Hepatocyte (in vitro differentiated cells): ENCODE results near the gene TGFB1. TPM values are rescaled to one million over a fixed set of nuclear protein-coding genes. Genes with fewer than 3 reads are reported as not detected.
A peak's percentile ranks its signal among the peaks of the same experiment; 100 is the strongest.

Experiments
- DNase-seq: peaks from one replicate; pipeline ENCODE4 v3.0.0-alpha.2; 2016; ENCODE audit warnings: low spot score
- H2AFZ ChIP-seq: fragments of 200-600 bp; sonication (generic); 2 replicates; pipeline ENCODE4 v1.6.0; 2016; ENCODE audit warnings: antibody characterized with exemption, mild to moderate bottlenecking
- H3K27ac ChIP-seq: fragments of 200-600 bp; sonication (generic); 2 replicates; pipeline ENCODE4 v1.5.1; 2016; ENCODE audit warnings: mild to moderate bottlenecking
- H3K27me3 ChIP-seq: fragments of 200-600 bp; sonication (generic); 2 replicates; pipeline ENCODE4 v1.6.1; 2016
- H3K36me3 ChIP-seq: fragments of 200-600 bp; sonication (generic); replicated peaks from 2 replicates; pipeline ENCODE4 v1.5.1; 2016; ENCODE audit warnings: low read depth; ENCODE audit not compliant: insufficient read depth
- H3K4me1 ChIP-seq: fragments of 200-600 bp; sonication (generic); 2 replicates; pipeline ENCODE4 v1.5.1; 2016; ENCODE audit warnings: mild to moderate bottlenecking, moderate library complexity; ENCODE audit not compliant: insufficient read depth
- H3K4me2 ChIP-seq: fragments of 200-600 bp; sonication (generic); 2 replicates; pipeline ENCODE4 v1.6.0; 2016
- H3K4me3 ChIP-seq: fragments of 200-600 bp; sonication (generic); 2 replicates; pipeline ENCODE4 v1.5.1; 2016; ENCODE audit warnings: mild to moderate bottlenecking
- H3K79me2 ChIP-seq: fragments of 200-600 bp; sonication (generic); 2 replicates; pipeline ENCODE4 v1.6.0; 2017; ENCODE audit warnings: mild to moderate bottlenecking
- H3K9me2 ChIP-seq: fragments of 200-600 bp; sonication (generic); replicated peaks from 2 replicates; pipeline ENCODE4 v1.6.0; 2017; ENCODE audit warnings: mild to moderate bottlenecking; ENCODE audit not compliant: insufficient read depth
- H3K9me3 ChIP-seq: fragments of 200-600 bp; sonication (generic); 2 replicates; pipeline ENCODE4 v1.5.1; 2016; ENCODE audit warnings: low read depth, mild to moderate bottlenecking
- H4K20me1 ChIP-seq: fragments of 200-600 bp; sonication (generic); 2 replicates; pipeline ENCODE4 v1.6.0; 2016; ENCODE audit warnings: mild to moderate bottlenecking; ENCODE audit not compliant: insufficient read depth, poor library complexity, severe bottlenecking
- CTCF ChIP-seq: fragments of 200-600 bp; sonication (generic); IDR thresholded peaks from 2 replicates; pipeline ENCODE4 v1.5.1; 2016; ENCODE audit warnings: antibody characterized with exemption, mild to moderate bottlenecking; ENCODE audit not compliant: poor library complexity
- EZH2 ChIP-seq: fragments of 200-600 bp; sonication (generic); IDR thresholded peaks from 2 replicates; pipeline ENCODE4 v1.6.1; 2016; ENCODE audit warnings: antibody characterized with exemption, mild to moderate bottlenecking, borderline replicate concordance
- EZH2phosphoT487 ChIP-seq: fragments of 200-600 bp; sonication (generic); IDR thresholded peaks from one replicate; pipeline ENCODE4 v1.6.1; 2018; ENCODE audit warnings: antibody characterized with exemption, mild to moderate bottlenecking, low read depth, moderate library complexity; ENCODE audit not compliant: unreplicated experiment, severe bottlenecking
- WGBS: methylation state at CpG from one replicate; pipeline ENCODE4 v1.1.6; 2016; ENCODE audit warnings: low lambda C conversion rate; ENCODE audit errors: missing lambda C conversion rate; 5-methylcytosine and 5-hydroxymethylcytosine counted together
- polyA plus RNA-seq: library from polyadenylated mRNA; unstranded; fragments of >200 nt; fragmentation: Nextera tagmentation; extraction: Ambion mirVana; gene quantifications from 2 replicates; pipeline ENCODE4 v1.2.1, GENCODE V29; 2016
- total RNA-seq: library from RNA; depleted of rRNA; stranded (reverse); fragments of >200 nt; gene quantifications from 2 replicates; pipeline ENCODE4 v1.2.3, GENCODE V29; 2014

The TGFB1 gene
- 15.7 and 17.1 TPM in 2 replicates for total RNA-seq
- 122 and 152 TPM in 2 replicates for polyA plus RNA-seq

GRCh38 chr19:41353466-41354342, at the start of gene TGFB1:
TGFB1 (minus strand) TSS chr19:41353922; CDS start chr19:41353044, 878 bp downstream.
- WGBS, result 2% methylated on average over 25 of the region's 78 CpGs
- Histone ChIP-seq H3K9me2 (no peaks in the 10 kb centered on the region), H3K9me3 (no peaks in the 10 kb centered on the region), H3K36me3 (no peaks in the 10 kb centered on the region), H2AFZ (peak within 1 kb of the TSS; percentile 73), H3K27me3 (peaks cover 5% of the 10 kb centered on the region), H3K4me2 (peak within 1 kb of the TSS; percentile 89), H4K20me1 (peaks cover 10% of the 10 kb centered on the region), H3K27ac (peak within 1 kb of the TSS; percentile 65), H3K4me3 (peak within 1 kb of the TSS; percentile 80), H3K79me2 (peaks cover 35% of the 10 kb centered on the region), H3K4me1 (peaks cover 6% of the 10 kb centered on the region)
- TF ChIP-seq CTCF, result peak; percentile 94
- no peak for TF ChIP-seq EZH2
- no peak for TF ChIP-seq EZH2phosphoT487
- DNase-seq, result peak; percentile 92

- no peak for TF ChIP-seq EZH2
- no peak for TF ChIP-seq CTCF
- no peak for TF ChIP-seq EZH2phosphoT487
- no peak for DNase-seq
- no peak overlapping the region for H3K27ac ChIP-seq
- no peak overlapping the region for H3K4me3 ChIP-seq
- H4K20me1 ChIP-seq, result no peaks in the 10 kb centered on the region
- H3K9me3 ChIP-seq, result no peaks in the 10 kb centered on the region
- WGBS, result 91% methylated on average over 3 of the region's 3 CpGs
- peaks cover 24% of the 10 kb centered on the region for H3K79me2 ChIP-seq
- no peaks in the 10 kb centered on the region for H3K27me3 ChIP-seq
- H2AFZ ChIP-seq, result no peak overlapping the region
- no peaks in the 10 kb centered on the region for H3K36me3 ChIP-seq
- H3K4me2 ChIP-seq, result no peak overlapping the region
- H3K4me1 ChIP-seq, result no peaks in the 10 kb centered on the region
- no peaks in the 10 kb centered on the region for H3K9me2 ChIP-seq
Observed at GRCh38 chr19:41402010-41402409, 48.3 kb upstream of the TGFB1 start.

- peaks cover under 1% of the 10 kb centered on the region for H3K4me1 ChIP-seq
- H2AFZ ChIP-seq, result no peak overlapping the region
- H3K9me2 ChIP-seq, result no peaks in the 10 kb centered on the region
- H4K20me1 ChIP-seq, result no peaks in the 10 kb centered on the region
- no peaks in the 10 kb centered on the region for H3K9me3 ChIP-seq
- peaks cover 25% of the 10 kb centered on the region for H3K79me2 ChIP-seq
- no peaks in the 10 kb centered on the region for H3K36me3 ChIP-seq
- WGBS, result 82% methylated on average over 4 of the region's 4 CpGs
- no peak overlapping the region for H3K4me2 ChIP-seq
- no peak overlapping the region for H3K4me3 ChIP-seq
- DNase-seq, result no peak
- H3K27me3 ChIP-seq, result no peaks in the 10 kb centered on the region
- H3K27ac ChIP-seq, result no peak overlapping the region
- TF ChIP-seq EZH2phosphoT487 (no peak), CTCF (no peak), EZH2 (no peak)
Observed at GRCh38 chr19:41401483-41401882, 47.8 kb upstream of the TGFB1 start.
